K562 (cell line): Measurements from ENCODE around the gene TMEM72. TPM values are rescaled to one million over a fixed set of nuclear protein-coding genes. Genes with fewer than 3 reads are reported as not detected.

ENCODE experiments used
- ATAC-seq: fragments of 200-7000 bp; cut with Tn5 transposase; 3 replicates; pipeline ENCODE4 v1.9.1; 2020; ENCODE audit warnings: moderate library complexity
- BruUV-seq: library from RNA; stranded (reverse); fragments of 400-500 nt; replicated peaks from 2 replicates; lab custom pipeline; 2021; lab: Mats Ljungman, UMichigan
- CTCF ChIA-PET: fragments of 300-600 bp; formaldehyde crosslinking; extraction: SDS; loops from one replicate; lab custom pipeline; 2021; ENCODE audit warnings: low intra/inter-chr PET ratio; lab: Yijun Ruan, JAX
- POLR2A ChIA-PET: fragments of 300-600, 350-650 bp; sonication (Branson Sonifier 250); formaldehyde crosslinking; extraction: SDS; loops from one replicate; lab custom pipeline; 2021; ENCODE audit warnings: antibody characterized with exemption, inconsistent platforms; lab: Yijun Ruan, JAX
- DNase-seq, 4 experiments: peaks; one replicate each; pipeline versions ENCODE4 v3.0.0 to v3.0.0-alpha.2; 2011 to 2018; ENCODE audit warnings: low spot score in 3 of 4, mixed read lengths in 3 of 4; ENCODE audit errors: extremely low read depth in 1 of 4
- FAIRE-seq: peaks from 2 replicates; lab custom pipeline; 2011; peaks lifted over from hg19 to GRCh38; lab: Jason Lieb, UNC
- H2AFZ ChIP-seq: 2 replicates; pipeline ENCODE4 v1.6.0; 2011; ENCODE audit warnings: low read depth, low read length, control low read depth, inconsistent platforms
- H3K27ac ChIP-seq: fragments of 200-600 bp; 3 replicates; pipeline ENCODE4 v1.8.0; 2011; ENCODE audit warnings: low read depth, mild to moderate bottlenecking, control low read depth, inconsistent platforms, low read length, moderate library complexity, mixed read lengths; ENCODE audit errors: extremely low read depth
- H3K27me3 ChIP-seq, 2 experiments: fragments of 300-600 bp in 1 of 2; 2 replicates in 1 of 2; 3 replicates in 1 of 2; pipeline versions ENCODE4 v1.6.0 to v1.8.0; 2011; ENCODE audit warnings: inconsistent platforms in 2 of 2, low read length in 2 of 2, mild to moderate bottlenecking in 1 of 2, mixed read lengths in 1 of 2, moderate library complexity in 1 of 2; ENCODE audit not compliant: control insufficient read depth in 2 of 2, insufficient read depth in 2 of 2
- H3K36me3 ChIP-seq: fragments of 300-600 bp; 3 replicates; pipeline ENCODE4 v1.8.0; 2011; ENCODE audit warnings: mild to moderate bottlenecking, low read length, inconsistent platforms; ENCODE audit not compliant: control insufficient read depth, insufficient read depth
- H3K4me1 ChIP-seq, 2 experiments: fragments of 200-600 bp in 1 of 2; replicated peaks in 1 of 2; 2 replicates in 1 of 2; 3 replicates in 1 of 2; pipeline versions ENCODE4 v1.5.1 to v1.8.0; 2011; ENCODE audit warnings: inconsistent platforms in 2 of 2, low read length in 2 of 2, mild to moderate bottlenecking in 1 of 2, mixed read lengths in 1 of 2, moderate library complexity in 1 of 2; ENCODE audit not compliant: control insufficient read depth in 2 of 2, insufficient read depth in 2 of 2
- H3K4me2 ChIP-seq: 2 replicates; pipeline ENCODE4 v1.6.1; 2011; ENCODE audit warnings: low read length, control low read depth, inconsistent platforms, mixed read lengths; ENCODE audit not compliant: insufficient read depth
- H3K4me3 ChIP-seq: fragments of 200-600 bp; sonication (generic), shearing (Covaris generic); 2 replicates; pipeline ENCODE4 v1.5.1; 2016; ENCODE audit warnings: control low read depth, inconsistent platforms
- H3K79me2 ChIP-seq: fragments of 200-600 bp; 3 replicates; pipeline ENCODE4 v1.8.0; 2011; ENCODE audit warnings: low read length, inconsistent platforms; ENCODE audit not compliant: control insufficient read depth, insufficient read depth
- H3K9ac ChIP-seq, 2 experiments: 2 replicates each; pipeline versions ENCODE4 v1.6.0 to v1.6.1; 2011; ENCODE audit warnings: low read depth in 2 of 2, low read length in 2 of 2, control low read depth in 1 of 2, inconsistent platforms in 1 of 2, mild to moderate bottlenecking in 1 of 2, mixed read lengths in 1 of 2; ENCODE audit not compliant: insufficient read depth in 1 of 2
- H3K9me1 ChIP-seq: one replicate; pipeline ENCODE4 v1.6.0; 2011; ENCODE audit warnings: inconsistent platforms, mild to moderate bottlenecking, low read length, moderate library complexity; ENCODE audit not compliant: control insufficient read depth, insufficient read depth
- H3K9me3 ChIP-seq: replicated peaks from 2 replicates; pipeline ENCODE4 v1.5.1; 2011; ENCODE audit warnings: low read depth, low read length, inconsistent platforms; ENCODE audit not compliant: control insufficient read depth, insufficient read depth
- H4K20me1 ChIP-seq: replicated peaks from 2 replicates; pipeline ENCODE4 v1.6.1; 2011; ENCODE audit warnings: low read length, inconsistent platforms, mixed read lengths; ENCODE audit not compliant: control insufficient read depth, insufficient read depth
- ATF4 ChIP-seq: fragments of 450-650 bp; formaldehyde crosslinking; IDR thresholded peaks from 2 replicates; pipeline ENCODE4 v1.4.0; 2022; ENCODE audit warnings: mild to moderate bottlenecking, moderate library complexity
- BACH1 ChIP-seq: fragments of 200-800 bp; sonication (Bioruptor generic); IDR thresholded peaks from 2 replicates; pipeline ENCODE4 v1.6.1; 2016; ENCODE audit warnings: missing genetic modification characterization, missing compliant biosample characterization
- BCOR ChIP-seq: fragments of 450-650 bp; IDR thresholded peaks from 2 replicates; pipeline ENCODE4 v1.6.1; 2016
- CHCHD3 ChIP-seq: fragments of 250-450 bp; sonication (Bioruptor Pico); IDR thresholded peaks from 2 replicates; pipeline ENCODE4 v2.1.2; 2022; ENCODE audit warnings: mild to moderate bottlenecking
- DACH1 ChIP-seq: fragments of 450-650 bp; IDR thresholded peaks from 2 replicates; pipeline ENCODE4 v1.6.1; 2018; ENCODE audit not compliant: partially characterized antibody
- DPF2 ChIP-seq: fragments of 450-650 bp; IDR thresholded peaks from 2 replicates; pipeline ENCODE4 v1.6.1; 2016
- ELK3 ChIP-seq: fragments of 450-650 bp; formaldehyde crosslinking; IDR thresholded peaks from 2 replicates; pipeline ENCODE4 v1.4.0; 2020; ENCODE audit warnings: mild to moderate bottlenecking
- ESRRB ChIP-seq: fragments of 250-450 bp; sonication (Bioruptor Pico); IDR thresholded peaks from 2 replicates; pipeline ENCODE4 v1.5.0; 2020; ENCODE audit warnings: mild to moderate bottlenecking, moderate library complexity, borderline replicate concordance
- HNRNPL ChIP-seq: fragments of 200-400 bp; formaldehyde crosslinking; IDR thresholded peaks from 2 replicates; pipeline ENCODE4 v1.6.1; 2017; ENCODE audit warnings: low read depth, mild to moderate bottlenecking, low read length
- JUND ChIP-seq, 2 experiments: IDR thresholded peaks; 2 replicates in 1 of 2; 3 replicates in 1 of 2; pipeline ENCODE4 v1.6.1; 2011; ENCODE audit warnings: borderline replicate concordance in 2 of 2, low read depth in 2 of 2, low read length in 2 of 2, improper control_type of control experiment in 1 of 2, missing biosample characterization in 1 of 2, missing genetic modification characterization in 1 of 2, missing genetic modification reagents in 1 of 2
- KLF6 ChIP-seq: fragments of 250-450 bp; sonication (Bioruptor Pico); IDR thresholded peaks from 2 replicates; pipeline ENCODE4 v1.4.0; 2020; ENCODE audit warnings: mild to moderate bottlenecking, moderate library complexity, borderline replicate concordance
- MAFK ChIP-seq: IDR thresholded peaks from 2 replicates; pipeline ENCODE4 v1.6.1; 2011; ENCODE audit warnings: low read length, improper control_type of control experiment
- MED1 ChIP-seq: sonication (generic); formaldehyde crosslinking; IDR thresholded peaks from 2 replicates; pipeline ENCODE4 v1.8.1; 2023; ENCODE audit warnings: missing genetic modification reagents, borderline replicate concordance
- MTA1 ChIP-seq: fragments of 450-650 bp; IDR thresholded peaks from 2 replicates; pipeline ENCODE4 v1.6.1; 2017; ENCODE audit warnings: borderline replicate concordance
- NFE2 ChIP-seq: IDR thresholded peaks from 2 replicates; pipeline ENCODE4 v1.6.1; 2014; ENCODE audit warnings: antibody characterized with exemption, low read depth
- NFRKB ChIP-seq: fragments of 450-650 bp; IDR thresholded peaks from 2 replicates; pipeline ENCODE4 v1.6.1; 2016; ENCODE audit warnings: low read depth
- NR4A1 ChIP-seq, 2 experiments: fragments of 250-450 bp in 1 of 2; fragments of 450-650 bp in 1 of 2; sonication (Bioruptor Pico) in 1 of 2; IDR thresholded peaks; 2 replicates each; pipeline versions ENCODE4 v1.4.0 to v1.6.1; 2016 to 2020; ENCODE audit warnings: mild to moderate bottlenecking in 2 of 2, missing compliant biosample characterization in 1 of 2, missing genetic modification characterization in 1 of 2, moderate library complexity in 1 of 2
- POLR3G ChIP-seq: IDR thresholded peaks from 2 replicates; pipeline ENCODE4 v1.6.1; 2011; ENCODE audit not compliant: insufficient read length, insufficient replicate concordance; ENCODE audit errors: extremely low read depth
- RAD51 ChIP-seq: fragments of 450-650 bp; IDR thresholded peaks from 2 replicates; pipeline ENCODE4 v1.7.1; 2016; ENCODE audit warnings: low read depth, mild to moderate bottlenecking, borderline replicate concordance
- TRIM24 ChIP-seq, 2 experiments: fragments of 450-650 bp; IDR thresholded peaks; 2 replicates each; pipeline ENCODE4 v1.6.1; 2016
- ZBTB17 ChIP-seq: fragments of 450-650 bp; formaldehyde crosslinking; IDR thresholded peaks from 2 replicates; pipeline ENCODE4 v1.4.0; 2020; ENCODE audit warnings: mild to moderate bottlenecking
- WGBS: fragments of 100-300 bp; shearing (Covaris generic); methylation state at CpG from one replicate; pipeline ENCODE4 v1.1.6; 2016; ENCODE audit warnings: low coverage, mixed read lengths; ENCODE audit not compliant: insufficient coverage; ENCODE audit errors: missing lambda C conversion rate; 5-methylcytosine and 5-hydroxymethylcytosine counted together
- in situ Hi-C: fragments of 300-500 bp; cut with MboI; formaldehyde crosslinking; loops from 4 replicates; pipeline ENCODE4 v1.15.0; 2018; ENCODE audit warnings: inconsistent platforms, mixed read lengths
- intact Hi-C: fragments of 100-400 bp; cut with micrococcal nuclease; formaldehyde crosslinking; loops from 2 replicates; pipeline ENCODE4 v1.14.2; 2022
- polyA plus RNA-seq, 8 experiments: library from polyadenylated mRNA; depleted of rRNA in 4 of 8; stranded (reverse) in 5 of 8; unstranded in 3 of 8; fragments of >200 nt; fragmentation: Nextera tagmentation in 2 of 8; fragmentation: Illumina TruSeq in 1 of 8; extraction: Ambion mirVana in 2 of 8; extraction: Trizol in 1 of 8; gene quantifications; 2 replicates each; pipeline versions ENCODE4 v1.2.1 to v1.2.3, GENCODE V29; 2011 to 2014; ENCODE audit warnings: inconsistent platforms in 1 of 8, missing spikeins in 1 of 8
- total RNA-seq, 7 experiments: library from RNA; depleted of rRNA in 6 of 7; stranded (reverse); fragments of >200 nt in 6 of 7; fragmentation: Illumina TruSeq in 2 of 7; extraction: Trizol in 2 of 7; gene quantifications; 2 replicates each; pipeline versions ENCODE4 v1.2.1 to v1.2.3, GENCODE V29; 2011 to 2021; ENCODE audit warnings: low replicate concordance in 1 of 7
- TF ChIP-seq, protein P1 (sequence below): fragments of 450-650 bp; formaldehyde crosslinking; IDR thresholded peaks from 2 replicates; pipeline ENCODE4 v1.4.0; 2020; ENCODE audit warnings: mild to moderate bottlenecking, moderate library complexity

The TMEM72 gene
- total and polyA plus RNA-seq, 9 of the 15 experiments (the other 6 are each of a cell fraction or from before 2014, with no cell fraction given) = not detected

DNA sequence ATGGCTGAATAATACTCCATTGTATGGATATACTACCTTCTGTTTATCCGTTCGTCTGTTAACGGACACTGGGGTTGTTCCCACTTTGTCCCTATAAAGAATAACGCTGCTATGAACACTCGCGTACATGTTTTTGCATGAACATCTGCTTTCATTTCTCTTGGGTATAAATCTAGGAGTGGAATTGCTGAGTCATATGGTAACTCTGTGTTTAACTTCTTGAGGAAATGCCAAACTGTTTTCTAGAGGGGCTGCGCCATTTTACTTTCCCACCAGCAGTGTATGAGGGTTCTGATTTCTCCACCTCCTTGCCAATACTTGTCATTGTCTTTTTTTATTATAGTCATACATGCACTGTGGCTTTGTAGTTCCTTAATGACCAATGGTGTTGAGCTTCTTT lies 27.8 kb downstream of the TMEM72 start:
- in situ Hi-C loops = no loop called here
- H3K36me3 ChIP-seq = no peaks in the 10 kb centered on the region
- H3K9me3 ChIP-seq = no peaks in the 10 kb centered on the region
- H3K27me3 ChIP-seq = peaks cover 4 to 32% of the 10 kb centered on the region in 2 experiments; a peak in 4 of 5 replicates
- H3K27ac ChIP-seq = no peak overlapping the region
- H3K9me1 ChIP-seq = no peaks in the 10 kb centered on the region
- H4K20me1 ChIP-seq = 0 out of 2 replicates have a peak, but pooled peaks cover under 1% of the 10 kb centered on the region
- no TSS peak for BruUV-seq
- no peaks in the 10 kb centered on the region for H3K4me1 ChIP-seq
- no peaks in the 10 kb centered on the region for H3K79me2 ChIP-seq
- FAIRE-seq (no peak), ATAC-seq (no peak; the same call in 2 of the 3 replicates), DNase-seq (no peak)
- CTCF ChIA-PET = no interaction called here
- no peak overlapping the region for H3K4me2 ChIP-seq
- POLR2A ChIA-PET = interaction anchor here (0.6 kb wide), 1 partner anchor 26 kb away, joined by 3 read pairs; no protein-coding TSS in a partner anchor
- no peak overlapping the region for H3K9ac ChIP-seq
- 34% methylated on average over 7 of the region's 7 CpGs for WGBS
- no peak overlapping the region for H3K4me3 ChIP-seq
- intact Hi-C loops = no loop called here
- H2AFZ ChIP-seq = peak overlapping the region; percentile 9
- no peak for TF ChIP-seq KLF6 (CRISPR knock-in tag)
- TF ChIP-seq BCOR = no peak
- no peak for TF ChIP-seq NR4A1 (CRISPR knock-in tag; IDR thresholded peaks at IDR 0.05)
- no peak for TF ChIP-seq NR4A1 (tag; IDR thresholded peaks at IDR 0.05)
- no peak for TF ChIP-seq DACH1
- TF ChIP-seq ZBTB17 (CRISPR knock-in tag) = no peak
- no peak for TF ChIP-seq ESRRB (CRISPR knock-in tag)
- TF ChIP-seq BACH1 (tag) = peak; percentile 74; the same call in 1 of the 2 replicates
- no peak for TF ChIP-seq HNRNPL
- TF ChIP-seq ELK3 = no peak
- TF ChIP-seq, protein P1, sequence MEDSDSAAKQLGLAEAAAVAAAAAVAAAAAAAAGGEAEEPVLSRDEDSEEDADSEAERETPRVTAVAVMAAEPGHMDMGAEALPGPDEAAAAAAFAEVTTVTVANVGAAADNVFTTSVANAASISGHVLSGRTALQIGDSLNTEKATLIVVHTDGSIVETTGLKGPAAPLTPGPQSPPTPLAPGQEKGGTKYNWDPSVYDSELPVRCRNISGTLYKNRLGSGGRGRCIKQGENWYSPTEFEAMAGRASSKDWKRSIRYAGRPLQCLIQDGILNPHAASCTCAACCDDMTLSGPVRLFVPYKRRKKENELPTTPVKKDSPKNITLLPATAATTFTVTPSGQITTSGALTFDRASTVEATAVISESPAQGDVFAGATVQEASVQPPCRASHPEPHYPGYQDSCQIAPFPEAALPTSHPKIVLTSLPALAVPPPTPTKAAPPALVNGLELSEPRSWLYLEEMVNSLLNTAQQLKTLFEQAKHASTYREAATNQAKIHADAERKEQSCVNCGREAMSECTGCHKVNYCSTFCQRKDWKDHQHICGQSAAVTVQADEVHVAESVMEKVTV (CRISPR knock-in tag) = no peak
- TF ChIP-seq JUND (IDR thresholded peaks at IDR 0.05; ENCODE audit: borderline replicate concordance, low read depth, low read length) = no peak
- TF ChIP-seq JUND (tag; IDR thresholded peaks at IDR 0.05; ENCODE audit: borderline replicate concordance, low read depth, low read length) = peak; percentile 38; the same call in 2 of the 3 replicates
- TF ChIP-seq MED1 (CRISPR knock-in tag) = no peak
- TF ChIP-seq DPF2 = no peak
- no peak for TF ChIP-seq CHCHD3 (CRISPR knock-in tag)
- TF ChIP-seq POLR3G = no peak
- 0 out of 4 replicates have a peak, but pooled peaks of 1 of the 2 experiments have one; percentile 24 for TF ChIP-seq TRIM24 (IDR thresholded peaks at IDR 0.05)
- no peak for TF ChIP-seq RAD51
- TF ChIP-seq NFRKB = no peak
- no peak for TF ChIP-seq MTA1
- peak; percentile 76 for TF ChIP-seq MAFK
- peak; percentile 82 for TF ChIP-seq NFE2
- TF ChIP-seq ATF4 (CRISPR knock-in tag) = no peak
